GM23338 (cell line): ENCODE measurements around the gene NCKAP5. TPM values are rescaled to one million over a fixed set of nuclear protein-coding genes. Genes with fewer than 3 reads are reported as not detected.

Experiments used
- ATAC-seq: fragments of 200-7000 bp; cut with Tn5 transposase; 3 replicates; pipeline ENCODE4 v1.9.1; 2020
- DNase-seq: peaks from one replicate; pipeline ENCODE4 v3.0.0-alpha.2; 2015; ENCODE audit warnings: low spot score
- H2AFZ ChIP-seq: fragments of 200-600 bp; sonication (generic); 2 replicates; pipeline ENCODE4 v1.8.0; 2016; ENCODE audit warnings: antibody characterized with exemption, mild to moderate bottlenecking, moderate library complexity
- H3F3A ChIP-seq: fragments of 200-600 bp; sonication (generic); replicated peaks from 2 replicates; pipeline ENCODE4 v1.8.0; 2017; ENCODE audit warnings: antibody characterized with exemption, mixed run types, low read depth
- H3K27ac ChIP-seq: fragments of 200-600 bp; sonication (generic); 2 replicates; pipeline ENCODE4 v1.6.1; 2016; ENCODE audit warnings: low read depth
- H3K27me3 ChIP-seq: fragments of 200-600 bp; sonication (generic); 2 replicates; pipeline ENCODE4 v1.8.0; 2016; ENCODE audit warnings: mild to moderate bottlenecking, mixed run types, moderate library complexity; ENCODE audit not compliant: insufficient read depth
- H3K36me3 ChIP-seq: fragments of 200-600 bp; sonication (generic); 2 replicates; pipeline ENCODE4 v1.8.0; 2016; ENCODE audit warnings: mild to moderate bottlenecking; ENCODE audit not compliant: insufficient read depth
- H3K4me1 ChIP-seq: fragments of 200-600 bp; sonication (generic); 2 replicates; pipeline ENCODE4 v1.8.0; 2016; ENCODE audit warnings: mild to moderate bottlenecking, moderate library complexity; ENCODE audit not compliant: insufficient read depth
- H3K4me2 ChIP-seq: fragments of 200-600 bp; sonication (generic); 2 replicates; pipeline ENCODE4 v1.7.1; 2017; ENCODE audit warnings: mixed run types
- H3K4me3 ChIP-seq: fragments of 200-600 bp; sonication (generic); 2 replicates; pipeline ENCODE4 v1.6.1; 2016; ENCODE audit warnings: mixed run types
- H3K79me2 ChIP-seq: fragments of 200-600 bp; sonication (generic); replicated peaks from 2 replicates; pipeline ENCODE4 v1.8.0; 2017; ENCODE audit warnings: mild to moderate bottlenecking; ENCODE audit not compliant: insufficient read depth
- H3K9me2 ChIP-seq: fragments of 200-600 bp; sonication (generic); 2 replicates; pipeline ENCODE4 v1.8.0; 2017; ENCODE audit not compliant: insufficient read depth
- H4K20me1 ChIP-seq: fragments of 200-600 bp; sonication (generic); replicated peaks from 2 replicates; pipeline ENCODE4 v1.8.0; 2017; ENCODE audit warnings: mild to moderate bottlenecking; ENCODE audit not compliant: insufficient read depth
- H3K27ac Mint-ChIP-seq: 2 replicates; pipeline ENCODE4 v1.8.0; 2020; ENCODE audit warnings: inconsistent platforms, mild to moderate bottlenecking, moderate library complexity, mixed read lengths
- H3K27me3 Mint-ChIP-seq: 3 replicates; pipeline ENCODE4 v1.8.0; 2022; ENCODE audit warnings: low read depth, mild to moderate bottlenecking, moderate library complexity, mixed read lengths, inconsistent platforms; ENCODE audit not compliant: insufficient read depth, poor library complexity
- H3K36me3 Mint-ChIP-seq: 3 replicates; pipeline ENCODE4 v1.8.0; 2021; ENCODE audit warnings: low read depth, mild to moderate bottlenecking, inconsistent platforms, moderate library complexity, mixed read lengths
- H3K4me1 Mint-ChIP-seq: 3 replicates; pipeline ENCODE4 v1.8.0; 2020; ENCODE audit warnings: mild to moderate bottlenecking, inconsistent platforms, mixed read lengths
- H3K4me3 Mint-ChIP-seq: 3 replicates; pipeline ENCODE4 v1.8.0; 2021; ENCODE audit warnings: moderate library complexity, mild to moderate bottlenecking, inconsistent platforms, mixed read lengths
- H3K9me3 Mint-ChIP-seq: 3 replicates; pipeline ENCODE4 v1.8.0; 2020; ENCODE audit warnings: moderate library complexity, mild to moderate bottlenecking, inconsistent platforms, mixed read lengths
- CREB1 ChIP-seq: fragments of 250-450 bp; sonication (Bioruptor Pico); IDR thresholded peaks from 2 replicates; pipeline ENCODE4 v1.5.0; 2020; ENCODE audit warnings: low read depth, mild to moderate bottlenecking, moderate library complexity
- CTCF ChIP-seq, 2 experiments: fragments of 200-600 bp in 1 of 2; sonication (generic) in 1 of 2; conservative IDR thresholded peaks; 2 replicates each; pipeline versions ENCODE4 v1.5.1 to v1.6.1; 2016 to 2017; ENCODE audit warnings: antibody characterized with exemption in 2 of 2, low read depth in 2 of 2, mild to moderate bottlenecking in 2 of 2, moderate library complexity in 1 of 2
- ETS1 ChIP-seq: IDR thresholded peaks from 2 replicates; pipeline ENCODE4 v1.6.1; 2016; ENCODE audit warnings: antibody characterized with exemption
- EZH2 ChIP-seq: fragments of 200-600 bp; sonication (generic); IDR thresholded peaks from one replicate; pipeline ENCODE4 v1.8.0; 2017; ENCODE audit warnings: antibody characterized with exemption, mild to moderate bottlenecking, low read depth; ENCODE audit not compliant: unreplicated experiment
- JUNB ChIP-seq: IDR thresholded peaks from one replicate; pipeline ENCODE4 v1.6.1; 2016; ENCODE audit warnings: antibody characterized with exemption; ENCODE audit not compliant: unreplicated experiment
- NANOG ChIP-seq: IDR thresholded peaks from 2 replicates; pipeline ENCODE4 v1.6.1; 2016; ENCODE audit warnings: antibody characterized with exemption, borderline replicate concordance
- POLR2AphosphoS5 ChIP-seq: IDR thresholded peaks from 2 replicates; pipeline ENCODE4 v1.6.1; 2016; ENCODE audit warnings: antibody characterized with exemption, low read depth
- REST ChIP-seq: IDR thresholded peaks from one replicate; pipeline ENCODE4 v1.6.1; 2018; ENCODE audit warnings: antibody characterized with exemption; ENCODE audit not compliant: unreplicated experiment
- STAT1 ChIP-seq: IDR thresholded peaks from one replicate; pipeline ENCODE4 v1.6.1; 2016; ENCODE audit warnings: antibody characterized with exemption; ENCODE audit not compliant: unreplicated experiment
- ZNF114 ChIP-seq: fragments of 250-450 bp; sonication (Bioruptor Pico); IDR thresholded peaks from 2 replicates; pipeline ENCODE4 v1.5.0; 2020; ENCODE audit warnings: mild to moderate bottlenecking, moderate library complexity
- ZNF331 ChIP-seq: fragments of 250-450 bp; sonication (Bioruptor Pico); IDR thresholded peaks from 2 replicates; pipeline ENCODE4 v1.5.0; 2020; ENCODE audit warnings: low read depth, mild to moderate bottlenecking, moderate library complexity
- ZNF462 ChIP-seq: fragments of 250-450 bp; sonication (Bioruptor Pico); IDR thresholded peaks from 2 replicates; pipeline ENCODE4 v1.5.0; 2020; ENCODE audit warnings: mild to moderate bottlenecking, moderate library complexity
- polyA plus RNA-seq: library from polyadenylated mRNA; unstranded; fragments of >200 nt; fragmentation: Nextera tagmentation; extraction: Ambion mirVana; gene quantifications from 2 replicates; pipeline ENCODE4 v1.2.1, GENCODE V29; 2016
- total RNA-seq: library from RNA; depleted of rRNA; stranded (reverse); fragments of >200 nt; shearing (Covaris generic); gene quantifications from 2 replicates; pipeline ENCODE4 v1.2.3, GENCODE V29; 2014

Gene NCKAP5
- total and polyA plus RNA-seq, 2 experiments from 2014 or later, result 0.34 to 0.73 TPM

- H3K79me2 ChIP-seq, result no peaks in the 10 kb centered on the region
- DNase-seq (no peak), ATAC-seq (no peak)
- peaks cover 11% of the 10 kb centered on the region; the same call in 1 of the 3 replicates for H3K9me3 Mint-ChIP-seq
- H3K27me3 Mint-ChIP-seq, result no peaks in the 10 kb centered on the region
- no peak overlapping the region for H3K4me2 ChIP-seq
- H3K4me3 ChIP-seq, result no peak overlapping the region
- no peak overlapping the region for H3K27ac Mint-ChIP-seq
- H3F3A ChIP-seq, result no peaks in the 10 kb centered on the region
- H3K36me3 Mint-ChIP-seq, result no peaks in the 10 kb centered on the region; the same call in 2 of the 3 replicates
- TF ChIP-seq CREB1 (CRISPR knock-in tag), result no peak
- no peak for TF ChIP-seq CTCF (conservative IDR thresholded peaks at IDR 0.05; ENCODE audit: low read depth in 2 of 2)
- no peak for TF ChIP-seq ETS1
- TF ChIP-seq ZNF114, result no peak
- no peak for TF ChIP-seq REST
- TF ChIP-seq EZH2, result no peak
- TF ChIP-seq ZNF331 (CRISPR knock-in tag), result no peak
- no peak for TF ChIP-seq NANOG
- TF ChIP-seq ZNF462 (CRISPR knock-in tag), result no peak
- no peak for TF ChIP-seq POLR2AphosphoS5
- TF ChIP-seq STAT1, result no peak
- TF ChIP-seq JUNB, result no peak
- H3K4me3 Mint-ChIP-seq, result no peak overlapping the region
- peaks cover under 1% of the 10 kb centered on the region; the same call in 1 of the 2 replicates for H3K36me3 ChIP-seq
- no peak overlapping the region for H2AFZ ChIP-seq
- no peaks in the 10 kb centered on the region for H4K20me1 ChIP-seq
- H3K4me1 ChIP-seq, result no peaks in the 10 kb centered on the region
- H3K9me2 ChIP-seq, result no peaks in the 10 kb centered on the region
- no peaks in the 10 kb centered on the region for H3K27me3 ChIP-seq
- H3K4me1 Mint-ChIP-seq, result no peaks in the 10 kb centered on the region
- H3K27ac ChIP-seq, result no peak overlapping the region
Measured at GRCh38 chr2:133200684-133201421, 367.4 kb downstream of the NCKAP5 start.
